HEK293 (cell line): ENCODE results near the gene RNF227.

ENCODE experiments used
- CTCF ChIA-PET: fragments of 350-600 bp; formaldehyde crosslinking; extraction: SDS; loops from one replicate; lab custom pipeline; 2021; ENCODE audit warnings: antibody characterized with exemption; lab: Yijun Ruan, JAX
- POLR2A ChIA-PET: fragments of 300-600 bp; formaldehyde crosslinking; extraction: SDS; loops from one replicate; lab custom pipeline; 2020; ENCODE audit warnings: antibody characterized with exemption, inconsistent platforms; lab: Yijun Ruan, JAX
- H3K27ac ChIP-seq: fragments of 200-500 bp; sonication (Bioruptor generic); 2 replicates; pipeline ENCODE4 v1.5.1; 2014; ENCODE audit warnings: low read depth, low read length, control low read depth, inconsistent platforms; ENCODE audit errors: extremely low read depth
- H3K36me3 ChIP-seq, 2 experiments: fragments of 200-500 bp in 1 of 2; sonication (Bioruptor generic) in 1 of 2; 1 replicate in 1 of 2; 2 replicates in 1 of 2; pipeline ENCODE4 v1.5.1; 2014 to 2017; ENCODE audit warnings: inconsistent platforms in 2 of 2, low read length in 2 of 2; ENCODE audit not compliant: control insufficient read depth in 2 of 2, insufficient read depth in 1 of 2
- H3K4me1 ChIP-seq: fragments of 200-500 bp; sonication (Bioruptor generic); 2 replicates; pipeline ENCODE4 v1.5.1; 2014; ENCODE audit warnings: mild to moderate bottlenecking, low read length, inconsistent platforms; ENCODE audit not compliant: control insufficient read depth, insufficient read depth
- H3K4me3 ChIP-seq: 2 replicates; pipeline ENCODE4 v1.5.1; 2011; ENCODE audit warnings: low read depth, mild to moderate bottlenecking, control low read depth, low read length, moderate library complexity
- H3K9me3 ChIP-seq: fragments of 200-500 bp; sonication (Bioruptor generic); 2 replicates; pipeline ENCODE4 v1.5.1; 2014; ENCODE audit warnings: low read depth, low read length, inconsistent platforms; ENCODE audit not compliant: control insufficient read depth, insufficient read depth
- BCL11B ChIP-seq: fragments of 450-650 bp; formaldehyde crosslinking; IDR thresholded peaks from 2 replicates; pipeline ENCODE4 v1.5.1; 2016; ENCODE audit warnings: low read depth, missing biosample characterization, missing genetic modification characterization
- FEZF1 ChIP-seq: fragments of 450-650 bp; formaldehyde crosslinking; IDR thresholded peaks from 2 replicates; pipeline ENCODE4 v1.5.1; 2016; ENCODE audit warnings: missing biosample characterization, missing genetic modification characterization
- GLI2 ChIP-seq: fragments of 450-650 bp; formaldehyde crosslinking; IDR thresholded peaks from 2 replicates; pipeline ENCODE4; 2017; ENCODE audit warnings: missing biosample characterization, missing genetic modification characterization, low read depth, borderline replicate concordance
- KLF17 ChIP-seq: fragments of 450-650 bp; formaldehyde crosslinking; IDR thresholded peaks from 2 replicates; pipeline ENCODE4 v1.5.1; 2016; ENCODE audit warnings: missing biosample characterization, missing genetic modification characterization
- MZF1 ChIP-seq: fragments of 450-650 bp; formaldehyde crosslinking; IDR thresholded peaks from 2 replicates; pipeline ENCODE4 v1.5.1; 2017; ENCODE audit warnings: missing biosample characterization, missing genetic modification characterization, borderline replicate concordance
- OVOL3 ChIP-seq: fragments of 450-650 bp; formaldehyde crosslinking; IDR thresholded peaks from 2 replicates; pipeline ENCODE4 v1.5.1; 2016; ENCODE audit warnings: missing biosample characterization, missing genetic modification characterization
- PRDM6 ChIP-seq: fragments of 450-650 bp; formaldehyde crosslinking; IDR thresholded peaks from 2 replicates; pipeline ENCODE4 v1.5.1; 2017; ENCODE audit warnings: missing biosample characterization, missing genetic modification characterization
- SETDB1 ChIP-seq: IDR thresholded peaks from one replicate; pipeline ENCODE4 v1.6.1; 2017; ENCODE audit warnings: mild to moderate bottlenecking, low read length, moderate library complexity, mixed read lengths; ENCODE audit not compliant: insufficient read length
- TCF7L2 ChIP-seq: IDR thresholded peaks from 2 replicates; pipeline ENCODE4 v1.6.1; 2011; ENCODE audit warnings: low read depth, mild to moderate bottlenecking, inconsistent platforms, low read length, moderate library complexity, borderline replicate concordance
- TRIM28 ChIP-seq: IDR thresholded peaks from 2 replicates; pipeline ENCODE4 v1.6.1; 2011; ENCODE audit warnings: low read length, control low read depth, borderline replicate concordance
- TSHZ1 ChIP-seq: fragments of 450-650 bp; formaldehyde crosslinking; IDR thresholded peaks from 2 replicates; pipeline ENCODE4 v1.5.1; 2016; ENCODE audit warnings: missing biosample characterization, missing genetic modification characterization, borderline replicate concordance
- YY2 ChIP-seq: fragments of 450-650 bp; formaldehyde crosslinking; IDR thresholded peaks from 2 replicates; pipeline ENCODE4 v1.5.1; 2016; ENCODE audit warnings: missing biosample characterization, missing genetic modification characterization
- ZBTB1 ChIP-seq: fragments of 450-650 bp; formaldehyde crosslinking; IDR thresholded peaks from 2 replicates; pipeline ENCODE4 v1.5.1; 2016; ENCODE audit warnings: missing biosample characterization, missing genetic modification characterization
- ZNF157 ChIP-seq: fragments of 450-650 bp; formaldehyde crosslinking; IDR thresholded peaks from 2 replicates; pipeline ENCODE4 v1.5.1; 2016; ENCODE audit warnings: missing biosample characterization, missing genetic modification characterization
- ZNF239 ChIP-seq: fragments of 450-650 bp; formaldehyde crosslinking; IDR thresholded peaks from 2 replicates; pipeline ENCODE4 v1.5.1; 2016; ENCODE audit warnings: missing biosample characterization, missing genetic modification characterization
- ZNF24 ChIP-seq: fragments of 450-650 bp; formaldehyde crosslinking; IDR thresholded peaks from 2 replicates; pipeline ENCODE4 v1.5.1; 2016; ENCODE audit warnings: missing biosample characterization, missing genetic modification characterization
- ZNF292 ChIP-seq: fragments of 450-650 bp; formaldehyde crosslinking; IDR thresholded peaks from 2 replicates; pipeline ENCODE4 v1.5.1; 2016; ENCODE audit warnings: low read depth, missing biosample characterization, missing genetic modification characterization, borderline replicate concordance
- ZNF350 ChIP-seq: fragments of 450-650 bp; formaldehyde crosslinking; IDR thresholded peaks from 2 replicates; pipeline ENCODE4 v1.5.0; 2017; ENCODE audit warnings: missing biosample characterization, mild to moderate bottlenecking, missing genetic modification characterization
- ZNF391 ChIP-seq: fragments of 450-650 bp; formaldehyde crosslinking; IDR thresholded peaks from 2 replicates; pipeline ENCODE4 v1.5.1; 2016; ENCODE audit warnings: low read depth, missing biosample characterization, missing genetic modification characterization, borderline replicate concordance
- ZNF548 ChIP-seq: fragments of 450-650 bp; formaldehyde crosslinking; IDR thresholded peaks from 2 replicates; pipeline ENCODE4 v1.5.1; 2016; ENCODE audit warnings: missing biosample characterization, missing genetic modification characterization
- ZNF610 ChIP-seq: fragments of 450-650 bp; formaldehyde crosslinking; IDR thresholded peaks from 2 replicates; pipeline ENCODE4 v1.5.1; 2016; ENCODE audit warnings: missing biosample characterization, missing genetic modification characterization, borderline replicate concordance
- ZNF654 ChIP-seq: fragments of 450-650 bp; formaldehyde crosslinking; IDR thresholded peaks from 2 replicates; pipeline ENCODE4 v1.5.1; 2016; ENCODE audit warnings: low read depth, missing biosample characterization, missing genetic modification characterization
- ZNF747 ChIP-seq: fragments of 450-650 bp; formaldehyde crosslinking; IDR thresholded peaks from 2 replicates; pipeline ENCODE4 v1.5.1; 2016; ENCODE audit warnings: missing biosample characterization, missing genetic modification characterization
- ZNF76 ChIP-seq: fragments of 450-650 bp; formaldehyde crosslinking; IDR thresholded peaks from 2 replicates; pipeline ENCODE4; 2016; ENCODE audit warnings: low read depth, missing biosample characterization, missing genetic modification characterization, borderline replicate concordance
- ZNF830 ChIP-seq: fragments of 450-650 bp; IDR thresholded peaks from 2 replicates; pipeline ENCODE4 v1.5.0; 2018; ENCODE audit warnings: missing biosample characterization, missing genetic modification characterization, low read depth, mild to moderate bottlenecking, moderate library complexity
- ZNF837 ChIP-seq: fragments of 450-650 bp; formaldehyde crosslinking; IDR thresholded peaks from 2 replicates; pipeline ENCODE4 v1.5.1; 2016; ENCODE audit warnings: missing biosample characterization, missing genetic modification characterization
- TF ChIP-seq, protein P1 (sequence below): fragments of 450-650 bp; formaldehyde crosslinking; IDR thresholded peaks from 2 replicates; pipeline ENCODE4 v1.5.1; 2017; ENCODE audit warnings: missing biosample characterization, missing genetic modification characterization
- TF ChIP-seq, protein P2 (sequence below): fragments of 450-650 bp; formaldehyde crosslinking; IDR thresholded peaks from 2 replicates; pipeline ENCODE4 v1.5.1; 2016; ENCODE audit warnings: missing biosample characterization, missing genetic modification characterization

Gene RNF227

DNA sequence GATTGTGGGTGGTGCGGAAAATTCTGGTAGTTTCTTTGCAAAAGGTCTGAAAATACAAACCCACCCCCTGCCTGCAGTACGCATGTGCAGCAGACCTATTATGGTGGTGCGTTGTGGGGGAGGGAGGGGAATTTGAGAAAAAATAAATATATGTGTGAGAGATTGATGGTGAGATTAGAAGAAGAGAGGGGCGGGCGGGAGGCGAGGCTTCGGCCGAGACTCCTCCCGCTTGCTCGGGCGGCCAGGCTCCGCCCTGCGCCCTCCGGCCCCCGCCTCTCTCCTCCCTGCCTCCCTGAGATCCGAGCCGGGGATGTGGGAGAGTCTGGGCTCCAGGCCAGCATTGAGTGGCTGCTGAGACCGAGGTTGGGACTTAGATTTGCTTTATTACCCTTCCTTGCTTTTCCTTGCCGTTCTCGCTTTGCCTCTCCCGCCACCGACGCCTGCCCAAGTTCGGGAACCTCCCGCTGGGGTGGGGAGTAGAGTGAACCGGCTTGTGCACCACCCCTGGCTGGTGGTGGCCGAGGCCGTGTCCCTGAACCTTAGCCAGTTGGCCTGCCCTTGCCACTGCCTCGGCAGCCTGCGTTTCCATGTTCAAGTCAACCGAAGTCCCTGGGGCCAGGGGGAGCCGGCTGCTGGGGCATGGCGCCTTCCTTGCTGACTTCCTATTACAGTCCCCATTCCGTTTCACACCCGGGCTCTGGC is 28.5 kb downstream of the RNF227 start:
- peaks cover 22 to 33% of the 10 kb centered on the region in 2 experiments for H3K36me3 ChIP-seq
- H3K9me3 ChIP-seq: no peaks in the 10 kb centered on the region
- peak overlapping the region; percentile 55 for H3K4me3 ChIP-seq
- peak overlapping the region; percentile 100 for H3K27ac ChIP-seq
- ChIA-PET POLR2A (interaction anchor here (1.2 to 1.6 kb wide), 2 partner anchors 31 to 44 kb away, joined by 4 to 8 read pairs; partner anchors contain the start of genes CNTROB, NAA38 and TRAPPC1), CTCF (interaction anchor here (1.2 to 2.4 kb wide), 2 partner anchors 10 to 144 kb away, joined by 4 to 8 read pairs; no protein-coding TSS in a partner anchor)
- H3K4me1 ChIP-seq: peaks cover 30% of the 10 kb centered on the region
- TF ChIP-seq ZNF837 (tag by site-specific recombination): no peak
- TF ChIP-seq ZNF292 (tag by site-specific recombination): no peak
- no peak for TF ChIP-seq OVOL3 (tag by site-specific recombination)
- 0 out of 2 replicates have a peak, but pooled peaks have one; percentile 36 for TF ChIP-seq ZNF24 (tag by site-specific recombination)
- TF ChIP-seq TCF7L2: no peak
- TF ChIP-seq TSHZ1 (tag by site-specific recombination): no peak
- TF ChIP-seq, protein P1, sequence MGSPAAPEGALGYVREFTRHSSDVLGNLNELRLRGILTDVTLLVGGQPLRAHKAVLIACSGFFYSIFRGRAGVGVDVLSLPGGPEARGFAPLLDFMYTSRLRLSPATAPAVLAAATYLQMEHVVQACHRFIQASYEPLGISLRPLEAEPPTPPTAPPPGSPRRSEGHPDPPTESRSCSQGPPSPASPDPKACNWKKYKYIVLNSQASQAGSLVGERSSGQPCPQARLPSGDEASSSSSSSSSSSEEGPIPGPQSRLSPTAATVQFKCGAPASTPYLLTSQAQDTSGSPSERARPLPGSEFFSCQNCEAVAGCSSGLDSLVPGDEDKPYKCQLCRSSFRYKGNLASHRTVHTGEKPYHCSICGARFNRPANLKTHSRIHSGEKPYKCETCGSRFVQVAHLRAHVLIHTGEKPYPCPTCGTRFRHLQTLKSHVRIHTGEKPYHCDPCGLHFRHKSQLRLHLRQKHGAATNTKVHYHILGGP: no peak
- TF ChIP-seq BCL11B (tag by site-specific recombination): no peak
- no peak for TF ChIP-seq FEZF1
- no peak; the same call in 1 of the 2 replicates for TF ChIP-seq KLF17
- TF ChIP-seq, protein P2, sequence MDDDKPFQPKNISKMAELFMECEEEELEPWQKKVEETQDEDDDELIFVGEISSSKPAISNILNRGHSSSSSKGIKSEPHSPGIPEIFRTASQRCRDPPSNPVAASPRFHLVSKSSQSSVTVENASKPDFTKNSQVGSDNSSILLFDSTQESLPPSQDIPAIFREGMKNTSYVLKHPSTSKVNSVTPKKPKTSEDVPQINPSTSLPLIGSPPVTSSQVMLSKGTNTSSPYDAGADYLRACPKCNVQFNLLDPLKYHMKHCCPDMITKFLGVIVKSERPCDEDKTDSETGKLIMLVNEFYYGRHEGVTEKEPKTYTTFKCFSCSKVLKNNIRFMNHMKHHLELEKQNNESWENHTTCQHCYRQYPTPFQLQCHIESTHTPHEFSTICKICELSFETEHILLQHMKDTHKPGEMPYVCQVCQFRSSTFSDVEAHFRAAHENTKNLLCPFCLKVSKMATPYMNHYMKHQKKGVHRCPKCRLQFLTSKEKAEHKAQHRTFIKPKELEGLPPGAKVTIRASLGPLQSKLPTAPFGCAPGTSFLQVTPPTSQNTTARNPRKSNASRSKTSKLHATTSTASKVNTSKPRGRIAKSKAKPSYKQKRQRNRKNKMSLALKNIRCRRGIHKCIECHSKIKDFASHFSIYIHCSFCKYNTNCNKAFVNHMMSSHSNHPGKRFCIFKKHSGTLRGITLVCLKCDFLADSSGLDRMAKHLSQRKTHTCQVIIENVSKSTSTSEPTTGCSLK (tag by site-specific recombination): no peak
- peak; percentile 76 for TF ChIP-seq YY2 (tag by site-specific recombination)
- TF ChIP-seq TRIM28: peak; percentile 6
- peak; percentile 82 for TF ChIP-seq MZF1
- TF ChIP-seq ZNF830 (tag by site-specific recombination): no peak
- no peak for TF ChIP-seq SETDB1
- no peak for TF ChIP-seq ZNF157 (tag by site-specific recombination)
- TF ChIP-seq ZNF239 (tag by site-specific recombination): no peak
- TF ChIP-seq ZNF76 (tag by site-specific recombination): no peak; the same call in 1 of the 2 replicates
- TF ChIP-seq ZNF391: no peak; the same call in 1 of the 2 replicates
- TF ChIP-seq GLI2 (tag by site-specific recombination): no peak
- TF ChIP-seq ZNF747: no peak
- no peak for TF ChIP-seq ZBTB1 (tag by site-specific recombination)
- TF ChIP-seq ZNF610 (tag by site-specific recombination): no peak; the same call in 1 of the 2 replicates
- no peak for TF ChIP-seq ZNF350 (tag by site-specific recombination)
- peak; percentile 77 for TF ChIP-seq PRDM6 (tag by site-specific recombination)
- TF ChIP-seq ZNF548: no peak
- no peak for TF ChIP-seq ZNF654 (tag by site-specific recombination)
